Measurements from ENCODE around the gene PAX2.

The PAX2 gene

DNA sequence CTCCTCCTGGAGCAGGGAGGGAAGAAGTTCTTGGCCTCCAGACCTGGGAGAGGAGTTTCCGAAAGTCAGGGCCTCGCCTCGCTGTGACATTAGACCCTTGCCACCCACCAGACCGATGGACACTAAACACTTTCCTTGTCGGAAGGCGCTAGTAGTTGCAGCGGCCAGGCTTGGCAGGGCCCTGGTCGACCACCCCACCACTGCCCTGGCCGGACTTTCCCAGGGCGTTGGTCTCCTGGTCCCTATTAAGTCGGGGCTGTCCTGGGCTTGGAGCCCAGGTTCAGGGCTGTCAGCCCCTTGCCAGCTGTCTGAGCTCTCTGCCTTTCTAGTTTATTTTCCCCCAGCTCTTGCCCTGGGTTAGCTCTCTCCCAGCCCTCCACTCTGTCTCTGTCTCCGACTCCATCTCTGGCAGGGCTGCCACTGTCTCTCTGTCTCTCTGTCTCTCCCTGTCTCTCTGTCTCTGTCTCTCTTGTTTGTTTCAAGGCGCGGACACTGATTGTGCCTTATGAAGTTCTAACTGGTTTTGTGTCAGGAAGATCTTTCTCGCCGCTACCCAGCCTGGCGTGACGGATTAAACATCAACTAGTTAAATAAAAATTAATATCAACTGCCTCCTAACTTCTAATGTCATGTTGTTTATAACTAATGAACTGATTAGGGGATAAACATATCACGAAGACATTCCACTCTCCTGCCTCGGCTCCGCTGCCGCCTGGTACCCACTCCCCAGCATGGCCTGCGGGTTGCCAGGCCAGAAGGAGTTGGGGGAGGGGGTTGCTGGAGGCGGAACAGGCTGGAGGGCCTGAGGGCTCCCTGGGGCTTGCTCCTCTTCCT lies 13.8 kb upstream of the PAX2 start:
- Histone ChIP-seq H3K4me3 (no peak overlapping the region), H4K20me1 (peaks cover 15% of the 10 kb centered on the region; the same call in 1 of the 2 replicates), H3K9me3 (peaks cover 13% of the 10 kb centered on the region), H3K9ac (no peak overlapping the region), H3K4me2 (peak overlapping the region; percentile 82), H3K4me1 (peaks cover 24% of the 10 kb centered on the region), H3K27me3 (peaks cover 96% of the 10 kb centered on the region), H3K36me3 (no peaks in the 10 kb centered on the region), H3K27ac (no peak overlapping the region)
- TF ChIP-seq Cebpa-rat (IDR thresholded peaks at IDR 0.05) = no peak

DNA sequence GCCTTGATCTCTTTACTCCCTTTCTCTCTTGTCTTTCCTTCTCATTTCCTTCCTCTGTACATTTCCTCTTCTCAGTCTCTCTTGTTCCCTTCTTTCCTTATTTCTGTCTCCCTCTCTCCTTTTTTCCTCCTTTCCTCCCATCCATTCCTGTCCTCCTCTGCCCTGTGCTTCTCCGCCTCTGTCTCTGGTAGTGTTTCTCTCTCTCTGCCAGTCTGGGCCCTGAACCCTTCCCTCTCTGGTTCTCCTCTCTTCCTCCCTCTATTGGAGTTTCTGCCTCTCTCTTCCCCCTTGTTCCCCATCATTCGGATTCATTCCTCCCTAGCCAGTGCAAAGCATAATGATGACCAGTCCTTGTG lies 13.2 kb upstream of the PAX2 start:
- Histone ChIP-seq H3K4me3 (no peak overlapping the region), H3K9me3 (peaks cover 13% of the 10 kb centered on the region), H3K4me1 (peaks cover 24% of the 10 kb centered on the region), H3K36me3 (no peaks in the 10 kb centered on the region), H4K20me1 (peaks cover 21% of the 10 kb centered on the region), H3K9ac (no peak overlapping the region), H3K4me2 (peak overlapping the region; percentile 82), H3K27me3 (peaks cover 99% of the 10 kb centered on the region), H3K27ac (no peak overlapping the region)
- TF ChIP-seq Cebpa-rat (IDR thresholded peaks at IDR 0.05) = no peak

DNA sequence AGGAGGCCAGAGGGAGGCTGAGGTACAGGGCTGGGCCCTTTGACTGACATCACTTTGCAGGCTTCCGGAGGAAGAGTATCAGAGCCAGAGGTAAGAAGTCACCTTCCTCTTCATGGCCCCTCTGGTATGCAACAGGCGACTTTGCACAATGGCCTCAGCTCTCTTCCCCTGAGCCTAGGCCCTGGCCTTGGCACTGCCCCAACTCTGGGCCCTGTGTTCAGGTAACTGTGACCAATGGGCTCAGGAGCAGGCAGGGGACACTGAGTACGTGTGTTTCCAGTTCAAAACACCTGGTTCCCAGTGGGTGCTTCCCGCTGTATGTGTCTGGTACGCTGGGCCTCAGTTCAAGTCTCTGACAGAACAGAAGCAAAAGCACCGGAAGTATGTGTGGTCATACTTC lies 12.1 kb upstream of the PAX2 start:
- Histone ChIP-seq H3K27ac (no peak overlapping the region), H3K9me3 (peaks cover 13% of the 10 kb centered on the region), H3K4me1 (peaks cover 29% of the 10 kb centered on the region), H3K4me3 (no peak overlapping the region), H3K4me2 (no peak overlapping the region), H4K20me1 (peaks cover 32% of the 10 kb centered on the region), H3K27me3 (peaks cover 99% of the 10 kb centered on the region), H3K36me3 (no peaks in the 10 kb centered on the region), H3K9ac (no peak overlapping the region)
- TF ChIP-seq Cebpa-rat (IDR thresholded peaks at IDR 0.05) = no peak

DNA sequence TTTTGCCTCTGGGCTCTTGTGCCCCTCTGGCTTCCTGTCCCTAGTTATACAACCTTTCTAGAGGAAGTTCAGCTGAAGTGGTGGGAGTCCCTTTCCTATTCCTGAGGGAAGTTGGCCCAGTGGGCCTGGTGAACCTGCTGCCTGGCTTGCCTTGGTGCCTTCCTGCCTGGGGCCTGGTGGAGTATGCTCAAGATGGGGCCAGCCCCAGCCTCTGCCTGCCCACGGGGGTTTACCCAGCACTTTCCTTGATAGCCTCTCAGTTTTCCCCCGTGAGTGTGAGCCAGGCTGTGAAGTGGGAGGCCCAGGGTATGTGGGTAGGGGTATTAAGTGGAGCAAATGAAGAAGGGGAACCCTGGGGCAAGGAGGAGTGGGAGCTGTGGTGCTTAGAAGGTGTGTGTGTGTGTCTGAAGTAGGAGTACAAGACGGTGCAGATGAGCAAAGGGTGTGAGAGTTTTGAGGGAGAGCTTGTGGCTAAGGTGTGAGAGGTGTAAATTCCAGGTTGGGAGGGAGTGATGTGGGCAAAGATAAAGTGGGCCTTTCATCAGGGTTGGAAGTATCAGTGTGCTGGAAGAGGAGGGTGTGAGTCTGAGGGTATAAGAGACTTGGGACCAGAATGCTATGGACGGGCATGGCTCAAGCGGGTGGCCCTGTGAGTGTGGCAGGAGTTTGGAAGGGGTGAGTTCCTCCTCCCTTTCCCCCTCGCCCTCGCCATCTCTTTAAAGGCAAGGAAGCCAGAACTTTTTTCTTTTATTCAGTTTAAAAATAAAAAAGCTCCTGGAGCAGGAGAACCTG lies 10.9 kb upstream of the PAX2 start:
- H3K27ac ChIP-seq = no peak overlapping the region
- peaks cover 29% of the 10 kb centered on the region for H3K4me1 ChIP-seq
- no peaks in the 10 kb centered on the region for H3K36me3 ChIP-seq
- peaks cover 99% of the 10 kb centered on the region for H3K27me3 ChIP-seq
- peaks cover 11% of the 10 kb centered on the region for H3K9me3 ChIP-seq
- H3K9ac ChIP-seq = no peak overlapping the region
- TF ChIP-seq Cebpa-rat (IDR thresholded peaks at IDR 0.05) = no peak
- no peak overlapping the region for H3K4me3 ChIP-seq
- peaks cover 44% of the 10 kb centered on the region for H4K20me1 ChIP-seq
- H3K4me2 ChIP-seq = no peak overlapping the region

DNA sequence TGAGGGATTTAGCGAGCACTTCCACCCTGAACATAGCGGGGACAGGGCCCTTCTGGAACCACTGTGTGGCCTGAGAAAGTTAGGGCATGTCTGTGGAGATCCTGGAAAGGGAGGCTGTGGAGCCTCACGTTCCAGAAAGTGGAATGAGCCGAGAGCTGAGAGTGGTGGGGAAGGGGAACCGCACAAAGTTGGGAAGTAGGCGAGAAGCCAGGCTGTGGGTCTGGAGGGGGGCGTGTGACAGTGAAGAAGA lies 10.4 kb upstream of the PAX2 start:
- no peaks in the 10 kb centered on the region for H3K36me3 ChIP-seq
- peaks cover 49% of the 10 kb centered on the region for H4K20me1 ChIP-seq
- H3K9ac ChIP-seq = no peak overlapping the region
- no peak overlapping the region for H3K27ac ChIP-seq
- no peak overlapping the region for H3K4me2 ChIP-seq
- peaks cover 29% of the 10 kb centered on the region for H3K4me1 ChIP-seq
- H3K27me3 ChIP-seq = peaks cover 99% of the 10 kb centered on the region
- H3K9me3 ChIP-seq = peaks cover 6% of the 10 kb centered on the region
- no peak overlapping the region for H3K4me3 ChIP-seq
- no peak for TF ChIP-seq Cebpa-rat (IDR thresholded peaks at IDR 0.05)

DNA sequence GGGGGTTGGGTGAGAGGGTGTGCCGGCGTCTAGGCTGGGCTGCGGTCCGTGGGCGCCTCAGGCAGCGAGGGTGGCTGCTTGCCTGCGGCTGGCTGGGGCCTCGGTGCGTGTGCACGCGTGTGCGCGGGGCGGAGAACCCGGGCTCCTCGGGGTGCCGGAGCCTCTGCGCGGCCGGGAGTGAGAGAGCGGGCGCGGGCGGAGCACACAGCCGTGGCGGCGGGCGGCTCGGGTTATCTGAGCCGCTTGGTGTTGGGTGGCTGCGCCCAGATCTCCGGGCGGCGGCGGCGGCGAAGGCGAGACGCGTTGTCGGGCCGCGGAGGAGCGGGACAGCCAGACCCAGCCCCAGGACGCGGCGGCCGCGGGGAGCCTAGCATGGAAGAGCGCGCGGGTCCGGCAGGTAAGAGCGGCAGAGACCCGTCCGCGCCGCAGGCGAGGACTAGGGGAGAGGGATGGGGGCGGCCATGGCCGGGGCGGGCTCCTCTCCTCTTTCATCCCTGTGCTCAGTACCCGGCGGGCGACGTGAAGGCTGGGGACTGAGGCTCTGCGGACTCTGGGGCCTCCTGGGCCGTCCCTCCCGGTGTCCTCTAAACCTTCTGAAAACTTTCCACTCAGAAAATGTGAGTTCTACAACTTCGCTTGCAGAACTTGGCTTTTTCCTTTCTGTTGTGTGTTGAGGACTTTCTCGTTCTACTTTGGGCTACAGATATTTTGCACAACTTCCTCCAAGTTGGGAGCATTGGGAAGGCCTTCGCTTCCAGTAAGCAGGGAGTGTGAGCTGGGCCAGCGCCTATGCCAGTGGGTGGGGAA lies 9.8 kb upstream of the PAX2 start:
- Histone ChIP-seq H3K9ac (no peak overlapping the region), H3K9me3 (peaks cover under 1% of the 10 kb centered on the region; the same call in 1 of the 2 replicates), H3K27ac (no peak overlapping the region), H3K4me1 (peaks cover 26% of the 10 kb centered on the region), H3K4me3 (no peak overlapping the region), H3K27me3 (peaks cover 99% of the 10 kb centered on the region), H3K4me2 (no peak overlapping the region), H4K20me1 (peaks cover 54% of the 10 kb centered on the region), H3K36me3 (no peaks in the 10 kb centered on the region)
- TF ChIP-seq Cebpa-rat (IDR thresholded peaks at IDR 0.05) = no peak

DNA sequence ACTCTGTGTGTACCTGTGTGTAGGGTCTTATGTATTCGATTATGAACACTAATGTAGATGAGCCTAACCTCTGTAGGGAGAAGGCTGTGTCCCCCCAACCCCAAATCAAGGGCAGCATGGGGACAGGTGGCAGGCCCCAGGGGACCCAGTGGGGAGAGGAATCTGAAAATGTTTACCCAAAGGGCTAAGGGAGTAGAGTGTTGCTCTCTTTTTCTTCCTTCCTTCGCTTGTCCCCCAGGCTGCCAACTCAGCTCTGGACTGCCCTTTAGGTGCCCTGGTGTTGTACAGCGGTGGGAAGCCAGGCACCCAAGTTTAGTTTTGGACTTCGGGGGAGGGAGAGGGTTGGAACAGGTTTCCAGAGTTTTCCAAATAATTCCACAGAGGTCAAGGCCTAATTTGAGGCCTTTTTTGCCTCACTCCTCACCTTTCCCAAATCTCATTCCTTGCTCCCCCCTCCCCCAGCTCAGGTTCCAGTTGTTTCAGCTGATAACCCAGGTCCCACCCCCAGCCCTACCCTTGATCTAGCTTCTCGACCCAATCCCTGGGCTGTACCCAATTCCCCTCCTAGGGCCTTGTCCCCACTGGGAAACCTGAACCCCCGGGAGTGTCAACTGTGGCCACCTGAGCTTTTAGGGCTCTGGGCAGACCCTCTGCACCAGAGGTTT lies 9.1 kb upstream of the PAX2 start:
- Histone ChIP-seq H3K36me3 (no peaks in the 10 kb centered on the region), H3K27me3 (peaks cover 99% of the 10 kb centered on the region)

DNA sequence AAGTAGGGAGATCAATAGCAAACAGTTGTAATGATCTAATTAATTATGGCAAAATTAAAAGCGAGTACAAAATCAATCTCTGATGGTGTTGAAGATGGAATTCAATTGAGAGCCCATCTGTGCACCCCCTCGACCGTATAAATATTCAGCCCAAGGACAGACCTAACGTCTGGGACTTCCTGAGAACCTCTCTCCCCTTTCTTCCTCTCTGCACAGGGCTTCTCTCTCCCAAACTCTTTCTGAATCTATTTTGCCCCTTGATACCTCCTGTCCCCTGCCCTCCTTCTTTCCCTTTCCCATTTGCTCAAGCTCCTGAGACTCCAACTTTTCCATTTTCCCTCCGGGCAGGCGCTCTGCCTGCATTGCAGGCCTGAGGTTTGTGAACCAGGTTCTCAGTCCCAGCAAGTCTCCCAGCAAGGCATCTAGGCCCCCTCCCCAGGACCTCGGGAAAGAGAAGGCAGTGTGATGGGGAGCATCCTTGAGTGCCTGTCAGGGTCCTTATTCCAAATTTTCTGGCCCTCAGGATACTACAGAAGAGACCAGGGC lies 8.5 kb upstream of the PAX2 start:
- H3K27ac ChIP-seq = no peak overlapping the region
- H3K27me3 ChIP-seq = peaks cover 99% of the 10 kb centered on the region
- peaks cover 13% of the 10 kb centered on the region for H3K4me1 ChIP-seq
- H4K20me1 ChIP-seq = peaks cover 68% of the 10 kb centered on the region
- H3K4me2 ChIP-seq = no peak overlapping the region
- no peak for TF ChIP-seq Cebpa-rat (IDR thresholded peaks at IDR 0.05)
- H3K4me3 ChIP-seq = no peak overlapping the region
- no peaks in the 10 kb centered on the region for H3K9me3 ChIP-seq
- no peak overlapping the region for H3K9ac ChIP-seq
- H3K36me3 ChIP-seq = no peaks in the 10 kb centered on the region

More for the DNA sequence above, 9.1 kb upstream of the PAX2 start:
- no peak for TF ChIP-seq Cebpa-rat (IDR thresholded peaks at IDR 0.05)
- Histone ChIP-seq H3K9ac (no peak overlapping the region), H3K9me3 (no peaks in the 10 kb centered on the region), H3K4me1 (peaks cover 19% of the 10 kb centered on the region), H4K20me1 (peaks cover 62% of the 10 kb centered on the region), H3K27ac (no peak overlapping the region), H3K4me3 (no peak overlapping the region), H3K4me2 (no peak overlapping the region)

DNA sequence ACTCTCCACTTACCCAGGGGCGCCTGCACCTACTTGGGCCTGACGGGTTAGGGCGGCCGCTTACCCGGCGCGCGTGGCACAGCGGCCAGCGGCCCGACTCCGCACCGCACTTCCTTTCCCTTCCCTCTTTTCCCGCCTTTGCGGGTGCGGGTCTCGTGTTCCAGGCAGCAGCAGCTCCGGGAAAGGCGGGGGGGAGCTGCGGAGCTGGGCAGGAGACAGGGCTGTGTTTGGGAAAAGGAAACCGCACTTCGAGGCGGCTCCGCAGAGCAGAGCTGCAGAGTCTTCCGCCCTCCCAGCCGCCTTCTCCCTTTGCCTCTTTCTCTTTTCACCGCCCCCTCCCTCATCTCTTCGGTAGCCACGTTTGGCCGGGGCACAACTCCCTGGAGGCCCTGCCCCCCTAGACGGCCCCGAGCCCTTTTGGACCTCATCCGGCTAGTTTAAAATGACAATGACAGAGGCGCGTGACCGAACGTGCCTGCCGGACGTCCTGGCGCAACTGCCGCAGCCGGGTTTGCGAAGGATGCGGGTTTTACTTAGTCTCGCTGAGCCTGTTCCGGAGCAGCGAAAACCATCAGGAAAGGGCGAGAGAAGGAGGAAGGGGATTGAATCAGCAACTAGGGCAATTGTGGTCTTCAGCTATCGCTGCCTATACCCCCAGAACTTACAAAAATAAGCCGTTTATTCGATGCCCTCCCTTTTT lies 7.9 kb upstream of the PAX2 start:
- H4K20me1 ChIP-seq = peaks cover 74% of the 10 kb centered on the region
- H3K4me2 ChIP-seq = 0 out of 2 replicates have a peak overlapping the region, but pooled peaks have one; percentile 21
- TF ChIP-seq Cebpa-rat (IDR thresholded peaks at IDR 0.05) = no peak
- peaks cover 6% of the 10 kb centered on the region for H3K4me1 ChIP-seq
- no peak overlapping the region for H3K27ac ChIP-seq
- H3K27me3 ChIP-seq = peaks cover 99% of the 10 kb centered on the region
- H3K9ac ChIP-seq = no peak overlapping the region
- H3K36me3 ChIP-seq = no peaks in the 10 kb centered on the region
- no peaks in the 10 kb centered on the region for H3K9me3 ChIP-seq
- no peak overlapping the region for H3K4me3 ChIP-seq

Measured in BLaER1 (cell line).